GM18951 (cell line): ENCODE data around the gene SLCO1B1.
"Not testable (repeated sequence)": the region's sequence is repeated elsewhere in the genome, so short reads cannot be mapped to it uniquely, and the experiment has no call there.

ENCODE experiments used
- POLR2A ChIP-seq: IDR thresholded peaks from 4 replicates; pipeline ENCODE4 v1.6.1; 2011; ENCODE audit warnings: mild to moderate bottlenecking; ENCODE audit not compliant: insufficient read length, insufficient read depth; ENCODE audit errors: extremely low read depth
- in situ Hi-C: fragments of 300-500 bp; cut with MboI; formaldehyde crosslinking; loops from one replicate; pipeline ENCODE4 v1.12.0; 2022; ENCODE audit warnings: low sequenced_read_pairs, mixed read lengths, inconsistent platforms; ENCODE audit not compliant: unreplicated experiment

Gene SLCO1B1, protein sequence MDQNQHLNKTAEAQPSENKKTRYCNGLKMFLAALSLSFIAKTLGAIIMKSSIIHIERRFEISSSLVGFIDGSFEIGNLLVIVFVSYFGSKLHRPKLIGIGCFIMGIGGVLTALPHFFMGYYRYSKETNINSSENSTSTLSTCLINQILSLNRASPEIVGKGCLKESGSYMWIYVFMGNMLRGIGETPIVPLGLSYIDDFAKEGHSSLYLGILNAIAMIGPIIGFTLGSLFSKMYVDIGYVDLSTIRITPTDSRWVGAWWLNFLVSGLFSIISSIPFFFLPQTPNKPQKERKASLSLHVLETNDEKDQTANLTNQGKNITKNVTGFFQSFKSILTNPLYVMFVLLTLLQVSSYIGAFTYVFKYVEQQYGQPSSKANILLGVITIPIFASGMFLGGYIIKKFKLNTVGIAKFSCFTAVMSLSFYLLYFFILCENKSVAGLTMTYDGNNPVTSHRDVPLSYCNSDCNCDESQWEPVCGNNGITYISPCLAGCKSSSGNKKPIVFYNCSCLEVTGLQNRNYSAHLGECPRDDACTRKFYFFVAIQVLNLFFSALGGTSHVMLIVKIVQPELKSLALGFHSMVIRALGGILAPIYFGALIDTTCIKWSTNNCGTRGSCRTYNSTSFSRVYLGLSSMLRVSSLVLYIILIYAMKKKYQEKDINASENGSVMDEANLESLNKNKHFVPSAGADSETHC

GRCh38 chr12:21130998-21131397 lies at the start of gene SLCO1B1:
Gene SLCO1B1, plus strand, starts transcription at chr12:21131194. Its CDS starts 10,381 bp downstream, at chr12:21141575.
- in situ Hi-C loops: no loop called here
- no peak for TF ChIP-seq POLR2A

DNA sequence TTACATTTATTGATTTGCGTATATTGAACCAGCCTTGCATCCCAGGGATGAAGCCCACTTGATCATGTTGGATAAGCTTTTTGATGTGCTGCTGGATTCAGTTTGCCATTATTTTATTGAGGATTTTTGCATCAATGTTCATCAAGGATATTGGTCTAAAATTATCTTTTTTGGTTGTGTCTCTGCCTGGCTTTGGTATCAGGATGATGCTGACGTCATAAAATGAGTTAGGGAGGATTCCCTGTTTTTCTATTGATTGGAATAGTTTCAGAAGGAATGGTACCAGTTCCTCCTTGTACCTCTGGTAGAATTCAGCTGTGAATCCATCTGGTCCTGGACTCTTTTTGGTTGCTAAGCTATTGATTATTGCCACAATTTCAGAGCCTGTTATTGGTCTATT lies 46.2 kb upstream of the SLCO1B1 start:
- in situ Hi-C loops: not testable (repeated sequence)

- in situ Hi-C loops: no loop called here
- no peak for TF ChIP-seq POLR2A
Measured at GRCh38 chr12:21111732-21112131, 19.3 kb upstream of the SLCO1B1 start.

DNA sequence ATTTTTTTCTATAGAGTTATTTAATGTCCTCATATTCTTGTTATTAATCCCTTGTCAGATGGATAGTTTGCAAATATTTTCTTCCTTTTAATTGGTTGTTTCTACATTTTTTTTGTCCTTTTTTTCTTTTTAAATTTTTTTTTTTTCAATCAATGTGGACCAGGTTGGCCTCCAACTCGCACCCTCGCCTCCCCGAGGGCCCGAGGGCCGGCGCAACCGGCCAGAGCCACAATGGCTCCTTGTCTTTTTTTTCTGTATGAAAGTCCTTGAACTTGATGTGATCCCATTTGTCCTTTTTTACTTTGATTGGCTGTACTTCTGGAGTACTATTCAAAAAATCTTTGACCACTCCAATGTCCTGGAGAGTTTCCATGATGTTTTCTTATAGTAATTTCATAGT lies 17.7 kb upstream of the SLCO1B1 start:
- TF ChIP-seq POLR2A: no peak
- in situ Hi-C loops: no loop called here

- TF ChIP-seq POLR2A: no peak
- in situ Hi-C loops: no loop called here
Measured at GRCh38 chr12:21117995-21118394, 13.0 kb upstream of the SLCO1B1 start.

- TF ChIP-seq POLR2A: no peak
- in situ Hi-C loops: no loop called here
Measured at GRCh38 chr12:21118760-21119159, 12.2 kb upstream of the SLCO1B1 start.

GRCh38 chr12:21129351-21129750 lies 1.6 kb upstream of the SLCO1B1 start:
- in situ Hi-C loops: no loop called here
- no peak for TF ChIP-seq POLR2A

DNA sequence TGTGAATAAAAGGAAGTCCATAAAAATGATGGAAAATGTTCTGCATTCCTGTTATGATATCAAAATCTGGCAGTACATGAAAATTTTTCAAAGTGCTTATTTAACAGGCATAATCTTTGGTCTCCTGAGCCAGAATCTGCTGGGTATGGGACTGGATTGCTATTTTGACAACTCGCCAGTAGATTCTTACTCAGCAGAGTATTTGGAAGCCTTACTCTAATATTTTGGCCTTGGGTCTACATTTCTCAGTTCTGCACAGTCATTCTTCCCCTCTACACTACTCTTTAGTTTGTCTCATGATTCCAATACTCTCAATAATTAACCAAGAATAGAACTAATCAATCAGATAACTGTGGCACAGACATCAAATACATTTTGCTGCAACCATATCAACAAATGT lies 1.1 kb upstream of the SLCO1B1 start:
- TF ChIP-seq POLR2A: no peak
- in situ Hi-C loops: no loop called here

DNA sequence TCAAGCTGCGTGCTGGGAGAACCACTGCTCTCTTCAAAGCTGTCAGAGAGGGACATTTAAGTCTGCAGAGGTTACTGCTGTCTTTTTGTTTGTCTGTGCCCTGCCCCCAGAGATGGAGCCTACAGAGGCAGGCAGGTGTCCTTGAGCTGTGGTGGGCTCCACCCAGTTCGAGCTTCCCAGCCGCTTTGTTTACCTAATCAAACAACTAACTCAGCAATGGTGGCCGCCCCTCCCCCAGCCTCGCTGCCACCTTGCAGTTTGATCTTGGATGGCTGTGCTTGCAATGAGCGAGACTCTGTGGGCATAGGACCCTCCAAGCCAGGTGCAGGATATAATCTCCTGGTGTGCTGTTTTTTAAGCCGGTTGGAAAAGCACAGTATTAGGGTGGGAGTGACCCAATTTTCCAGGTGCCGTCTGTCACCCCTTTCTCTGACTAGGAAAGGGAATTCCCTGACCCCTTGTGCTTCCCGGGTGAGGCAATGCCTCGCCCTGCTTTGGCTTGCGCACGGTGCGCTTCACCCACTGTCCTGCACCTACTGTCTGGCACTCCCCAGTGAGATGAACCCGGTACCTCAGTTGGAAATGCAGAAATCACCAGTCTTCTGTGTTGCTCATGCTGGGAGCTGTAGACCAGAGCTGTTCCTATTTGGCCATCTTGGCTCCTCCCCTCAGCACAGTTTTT lies 6.5 kb downstream of the SLCO1B1 start:
- in situ Hi-C loops: not testable (repeated sequence)

- TF ChIP-seq POLR2A: no peak
- in situ Hi-C loops: no loop called here
Measured at GRCh38 chr12:21138016-21138415, 7.0 kb downstream of the SLCO1B1 start.

DNA sequence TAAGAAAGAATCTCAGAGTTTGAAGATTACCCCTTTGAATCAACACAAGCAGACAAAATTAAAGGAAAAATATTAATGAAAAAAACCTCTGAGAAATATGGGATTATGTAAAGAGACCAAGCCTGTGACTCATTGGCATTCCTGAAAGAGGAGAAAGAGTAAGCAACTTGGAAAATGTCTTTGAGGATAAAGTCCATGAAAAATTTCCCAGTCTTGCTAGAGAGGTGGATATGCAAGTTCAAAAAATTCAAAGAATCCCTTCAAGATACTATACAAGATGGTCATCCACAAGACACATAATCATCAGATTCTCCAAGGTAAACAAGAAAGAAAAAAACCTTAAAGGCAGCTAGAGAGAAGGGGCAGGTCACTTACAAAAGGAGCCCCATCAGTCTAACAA lies 13.3 kb downstream of the SLCO1B1 start:
- in situ Hi-C loops: no loop called here
- no peak for TF ChIP-seq POLR2A

DNA sequence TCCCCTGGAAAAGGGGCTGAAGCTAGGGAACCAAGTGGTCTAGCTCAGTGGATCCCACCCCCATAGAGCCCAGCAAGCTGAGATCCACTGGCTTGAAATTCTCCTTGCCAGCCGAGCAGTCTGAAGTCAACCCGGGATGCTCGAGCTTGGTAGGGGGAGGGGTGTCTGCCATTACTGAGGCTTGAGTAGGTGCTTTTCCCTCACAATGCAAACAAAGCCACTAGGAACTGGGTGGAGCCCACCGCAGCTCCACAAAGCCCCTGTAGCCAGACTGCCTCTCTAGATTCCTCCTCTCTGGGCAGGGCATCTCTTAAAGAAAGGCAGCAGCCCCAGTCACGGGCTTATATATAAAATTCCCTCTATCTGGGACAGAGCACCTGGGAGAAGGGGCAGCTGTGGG lies 18.9 kb downstream of the SLCO1B1 start:
- in situ Hi-C loops: not testable (repeated sequence)

DNA sequence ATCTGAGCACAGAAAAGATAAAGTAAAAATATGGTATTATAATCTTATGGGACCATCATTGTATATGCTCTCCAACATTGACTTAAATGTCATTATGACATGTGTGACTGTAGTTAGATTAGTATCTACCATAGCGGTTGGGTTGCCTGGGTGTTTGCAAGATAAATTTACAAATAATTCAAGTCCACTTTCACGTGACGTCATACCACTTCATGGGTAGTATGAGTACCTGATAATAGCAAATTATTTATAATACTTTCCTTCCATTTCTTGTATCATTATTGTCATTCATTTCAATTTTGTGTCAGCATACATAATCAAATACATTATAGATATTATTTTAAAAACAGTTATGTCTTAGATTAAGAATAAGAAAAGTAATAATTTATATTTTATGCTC lies 20.2 kb downstream of the SLCO1B1 start:
- in situ Hi-C loops: no loop called here
- no peak for TF ChIP-seq POLR2A
